Measurements from ENCODE around the gene MT3.

- TF ChIP-seq EZH2phosphoT487 (IDR thresholded peaks at IDR 0.05; ENCODE audit: insufficient read depth, low read depth) (no peak), EZH2 (IDR thresholded peaks at IDR 0.05; ENCODE audit: insufficient read depth, poor library complexity, severe bottlenecking) (no peak)
Observed at GRCh38 chr16:56591377-56592060, 2.2 kb downstream of the MT3 start.

All from GM23248 (cell line).